HUDEP-2 (cell line): Measurements from ENCODE around the gene COL2A1.

Experiments used
- DNase-seq, 76 experiments: peaks; one replicate each; lab custom pipeline; 2025; ENCODE audit not compliant: unreplicated experiment in 76 of 76; lab: John Stamatoyannopoulos, UW

The COL2A1 gene

DNA sequence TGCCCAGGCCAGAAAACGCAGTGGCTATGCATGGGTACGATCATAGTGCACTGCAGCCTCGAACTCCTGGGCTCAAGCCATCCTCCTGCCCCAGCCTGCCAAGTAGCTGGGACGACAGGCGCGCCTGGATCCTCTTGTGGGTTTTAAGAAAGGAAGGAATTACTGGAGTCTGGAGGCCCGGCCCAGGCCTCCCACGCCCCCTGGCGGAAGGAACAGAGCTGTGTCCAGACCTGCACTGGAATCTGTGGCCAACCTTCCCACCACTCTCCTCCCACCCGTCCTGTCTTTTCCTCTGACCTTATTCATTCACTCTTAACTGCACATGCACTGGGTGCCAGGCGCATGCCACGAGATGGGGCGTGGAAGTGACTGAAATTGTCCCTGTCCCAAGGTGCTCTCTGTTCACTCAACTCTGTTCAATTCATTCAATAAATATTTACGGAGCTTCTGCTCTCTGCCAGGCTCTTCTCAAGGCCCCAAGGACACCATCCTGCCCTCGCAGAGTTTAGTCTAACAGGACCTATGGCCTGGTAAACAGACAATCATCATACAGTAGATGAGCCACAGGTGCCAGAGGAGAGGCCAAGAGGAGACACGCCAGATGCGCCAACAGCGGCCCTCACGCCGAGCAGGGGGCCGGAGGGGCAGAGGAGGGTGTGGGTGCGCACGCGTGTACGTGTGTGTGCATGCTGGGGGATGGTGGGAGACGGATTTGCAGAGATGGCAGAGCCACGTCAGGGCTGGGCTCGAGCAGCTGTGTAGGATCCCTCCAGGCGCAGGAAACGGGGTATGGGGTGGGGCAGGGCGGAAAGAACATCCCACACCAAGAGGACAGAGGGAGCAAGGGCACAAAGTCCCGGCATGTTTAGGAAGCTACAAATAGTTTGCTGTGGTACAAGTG lies 54.6 kb downstream of the COL2A1 start:
- peak in 54 of 76 experiments; percentile 6 to 63 (median 36) for DNase-seq

DNA sequence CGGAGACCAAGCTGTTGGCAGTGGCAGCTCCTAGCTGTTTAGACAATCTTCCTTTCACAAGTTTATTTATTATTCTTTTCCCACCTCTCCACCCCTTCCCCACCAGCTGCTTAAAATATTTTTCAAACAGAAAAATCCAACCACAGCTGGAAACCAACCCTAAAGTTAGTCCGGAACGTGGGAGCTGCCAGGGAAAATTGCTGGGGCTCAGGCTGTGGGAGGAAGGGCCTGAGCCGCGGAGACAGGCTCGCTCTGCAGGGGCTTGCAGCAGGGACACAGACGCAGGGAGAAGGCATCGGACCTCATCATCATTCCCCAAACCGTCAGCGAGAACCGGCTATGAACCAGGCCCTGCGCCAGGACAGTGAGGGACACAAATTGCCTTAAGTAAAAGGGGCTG lies 56.9 kb downstream of the COL2A1 start:
- DNase-seq, result no peak

DNA sequence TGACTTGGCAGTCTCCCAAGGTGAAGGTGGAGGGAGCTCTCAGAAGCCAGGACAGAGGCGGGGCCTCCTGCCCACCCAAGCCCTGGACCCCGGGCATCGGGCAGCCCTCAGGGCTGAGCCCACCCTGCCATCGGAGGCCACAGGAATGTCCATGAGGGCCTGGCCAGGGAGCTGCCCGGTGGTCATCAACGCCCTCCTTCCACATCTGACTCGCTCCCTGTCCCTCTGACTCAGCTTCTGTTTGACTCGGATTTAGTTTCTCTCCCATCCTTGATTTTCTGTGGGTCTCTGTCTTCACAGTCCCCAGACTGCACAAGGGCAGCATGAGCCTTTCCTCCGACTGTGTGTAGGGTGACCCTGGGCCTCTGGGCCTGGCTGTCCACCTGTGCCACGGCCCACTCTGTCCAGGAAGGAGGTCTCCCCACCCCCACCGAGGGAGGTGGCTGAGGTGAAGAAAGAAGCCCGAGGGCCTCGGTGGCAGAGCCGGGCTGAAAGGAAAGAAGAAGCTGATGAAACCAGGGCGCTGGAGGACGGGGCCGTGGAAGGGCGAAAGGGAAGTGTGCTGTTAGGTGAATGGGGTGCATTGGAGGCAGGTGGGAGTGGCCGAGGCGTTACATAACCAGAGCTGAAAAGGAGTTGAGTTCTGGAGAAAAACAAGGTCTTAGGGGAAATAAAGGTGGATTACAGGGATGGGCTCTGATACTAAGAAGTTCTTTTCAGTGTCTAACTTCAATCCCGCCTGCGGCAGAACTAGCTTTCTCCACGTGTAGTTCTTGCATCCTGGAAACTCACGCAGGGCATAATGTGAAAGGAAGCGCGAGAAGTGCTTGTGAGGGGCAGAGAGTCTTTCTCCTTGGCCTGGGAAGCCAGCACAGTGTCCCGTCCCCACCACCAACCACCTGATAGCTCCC lies 57.6 kb downstream of the COL2A1 start:
- DNase-seq, result peak in 1 of 76 experiments; percentile 13

DNA sequence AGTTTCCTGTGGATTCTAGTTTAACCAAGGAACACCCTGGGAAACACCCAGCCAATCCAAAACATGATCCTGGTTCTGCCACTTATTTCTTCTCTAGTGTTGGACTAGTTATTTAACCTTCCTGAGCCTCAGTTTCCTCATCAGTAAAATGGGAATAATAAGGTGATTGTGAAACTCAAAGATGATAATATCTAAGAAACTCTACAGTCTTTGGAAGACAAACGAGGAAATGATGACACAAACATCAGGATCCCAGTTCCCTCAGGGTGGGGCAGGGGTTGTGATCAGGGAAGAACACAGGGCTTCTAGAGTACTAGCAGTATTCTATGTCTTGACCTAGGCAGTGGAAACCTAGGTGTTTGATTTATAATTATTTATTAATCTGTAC lies 58.9 kb downstream of the COL2A1 start:
- no peak for DNase-seq

DNA sequence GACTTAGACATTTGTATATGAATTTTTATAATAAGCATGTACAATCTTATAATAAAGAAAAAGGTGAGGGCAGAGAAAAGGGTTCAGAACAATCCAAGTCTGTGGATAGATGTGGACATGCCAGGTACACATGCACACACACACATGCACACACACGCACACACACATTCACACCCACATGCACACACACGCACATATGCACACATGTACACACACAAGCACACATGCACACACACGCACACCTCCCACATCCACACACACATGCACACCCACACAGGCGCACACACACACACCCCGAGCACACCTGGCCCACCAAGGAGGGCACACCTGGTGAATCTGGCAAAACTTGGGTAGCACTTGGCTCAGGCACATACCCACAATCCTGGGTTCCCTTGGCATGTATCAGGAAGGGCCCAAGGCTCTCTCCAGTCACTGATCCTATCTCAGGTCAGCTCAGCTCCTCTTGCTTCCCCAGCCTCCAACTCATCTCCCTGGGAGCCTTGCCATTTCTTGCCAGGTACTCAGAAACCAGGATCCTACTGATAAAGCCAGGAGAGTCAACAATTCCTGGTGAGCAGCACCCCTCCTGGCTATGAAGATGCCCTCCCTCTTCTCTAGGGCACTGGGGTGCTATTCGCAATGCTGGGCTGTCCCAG lies 59.5 kb downstream of the COL2A1 start:
- DNase-seq, result no peak

DNA sequence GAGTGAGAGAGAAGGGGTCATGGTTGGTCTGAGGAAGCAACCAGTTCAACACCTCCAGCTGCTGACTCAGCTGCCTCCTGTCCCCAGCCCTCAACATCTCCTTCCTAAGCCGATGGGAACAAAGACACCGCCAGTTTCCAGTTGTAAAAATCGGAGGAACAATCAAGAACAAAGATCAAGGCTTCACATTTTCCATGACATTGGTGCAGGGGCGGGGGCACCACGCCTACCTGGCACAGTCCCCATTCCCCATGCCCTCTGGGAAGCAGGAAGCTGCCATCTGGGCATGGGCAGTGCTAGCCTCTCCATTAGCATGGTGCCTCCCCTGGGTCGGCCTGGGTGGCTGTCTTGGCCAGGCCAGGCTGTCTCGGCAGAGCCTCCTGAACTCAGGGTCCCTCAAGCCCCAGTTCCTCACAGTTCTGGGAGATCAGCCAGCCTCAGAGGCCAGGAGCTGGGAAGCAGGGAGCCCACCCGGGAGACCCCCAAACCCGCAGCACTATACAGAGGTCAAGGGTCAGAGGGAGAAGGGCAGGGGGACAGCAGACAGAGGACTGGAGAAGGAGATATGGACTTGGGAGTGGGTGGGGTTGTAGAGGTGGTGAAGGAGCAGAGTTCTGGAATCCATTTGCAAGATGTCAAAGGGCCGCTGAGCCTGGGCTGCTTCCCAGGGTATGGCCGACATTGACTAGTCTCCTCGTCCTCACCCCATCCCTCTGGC lies 60.5 kb downstream of the COL2A1 start:
- DNase-seq, result peak in 8 of 76 experiments; percentile 3 to 30 (median 16)

DNA sequence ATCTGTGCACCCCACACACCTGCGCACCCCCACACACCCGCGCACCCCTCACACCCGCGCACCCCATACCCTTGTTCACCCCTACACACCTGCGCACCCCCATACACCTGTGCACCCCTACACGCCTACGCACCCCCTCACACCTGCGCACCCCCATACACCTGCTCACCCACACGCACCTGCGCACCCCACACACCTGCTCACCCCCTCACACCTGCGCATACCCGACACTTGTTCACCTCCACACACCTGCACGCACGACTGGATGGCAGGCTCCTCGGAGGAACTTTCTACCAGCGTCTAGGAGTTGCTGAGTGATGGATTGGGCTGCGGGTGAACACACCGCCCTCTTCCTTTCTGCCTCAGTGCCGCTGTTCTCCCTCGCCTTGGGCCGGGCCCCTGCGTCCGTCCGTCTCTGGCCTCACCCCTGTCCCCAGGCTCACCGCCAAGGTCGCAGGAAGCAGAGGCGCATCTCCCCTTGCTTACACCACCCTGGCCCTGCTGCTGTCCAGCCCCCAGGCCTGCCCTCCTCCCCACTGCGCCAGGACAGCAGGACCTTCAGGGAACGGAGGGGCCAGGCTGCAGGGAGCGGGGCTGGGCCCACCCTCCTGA lies 61.6 kb downstream of the COL2A1 start:
- DNase-seq, result no peak

DNA sequence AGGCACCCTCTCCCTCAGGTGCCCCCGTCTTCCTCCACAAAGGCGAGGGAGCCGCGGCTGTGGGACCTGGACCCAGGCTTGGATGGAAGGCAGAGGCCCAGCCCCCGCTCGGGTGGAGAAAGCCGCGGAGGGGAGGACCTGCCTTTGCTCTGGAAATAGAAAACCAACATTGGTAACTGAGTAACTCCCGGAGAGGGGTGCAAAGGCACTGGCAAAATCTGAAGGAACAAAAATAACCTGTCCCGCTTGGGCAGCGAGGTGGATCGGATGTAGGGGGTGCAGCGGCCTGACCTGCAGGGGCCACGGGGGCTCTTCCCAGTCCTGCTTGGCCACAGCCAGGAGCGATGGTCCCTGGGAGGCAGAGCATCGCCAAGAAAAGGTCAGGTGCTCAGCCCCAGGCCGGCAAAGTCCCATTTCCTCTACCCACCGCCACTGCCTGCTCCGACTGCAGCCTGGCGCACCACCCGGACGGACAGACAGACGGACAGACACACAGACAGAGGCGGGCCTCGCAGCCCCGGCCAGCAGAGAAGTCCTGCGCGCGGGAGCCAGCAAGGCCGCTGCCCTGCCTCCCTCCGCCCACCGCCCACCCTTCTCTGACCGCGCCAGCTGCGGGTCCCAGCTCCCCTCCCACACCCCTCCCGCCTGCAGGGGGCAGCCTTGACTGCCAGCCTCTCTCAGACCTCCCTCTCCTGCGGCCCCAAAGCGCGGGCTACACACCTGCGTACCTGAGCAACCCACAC lies 62.2 kb downstream of the COL2A1 start:
- DNase-seq, result peak in 8 of 76 experiments; percentile 3 to 27 (median 7)

DNA sequence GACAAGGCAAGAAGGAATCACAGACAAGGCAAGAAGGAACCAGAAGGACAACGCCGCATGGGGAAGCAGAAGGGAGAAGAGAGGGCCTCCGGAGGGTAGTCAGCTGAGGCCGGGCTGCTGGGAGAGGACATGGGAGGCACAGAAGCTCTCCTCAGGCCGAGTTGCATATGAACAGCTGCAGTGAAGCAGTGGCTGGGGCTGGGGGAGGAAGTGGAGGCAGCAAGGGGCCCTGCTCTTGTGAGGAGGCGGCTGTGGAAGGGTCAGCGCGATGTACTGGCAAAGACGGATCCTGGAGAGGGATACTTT lies 62.8 kb downstream of the COL2A1 start:
- DNase-seq, result no peak

DNA sequence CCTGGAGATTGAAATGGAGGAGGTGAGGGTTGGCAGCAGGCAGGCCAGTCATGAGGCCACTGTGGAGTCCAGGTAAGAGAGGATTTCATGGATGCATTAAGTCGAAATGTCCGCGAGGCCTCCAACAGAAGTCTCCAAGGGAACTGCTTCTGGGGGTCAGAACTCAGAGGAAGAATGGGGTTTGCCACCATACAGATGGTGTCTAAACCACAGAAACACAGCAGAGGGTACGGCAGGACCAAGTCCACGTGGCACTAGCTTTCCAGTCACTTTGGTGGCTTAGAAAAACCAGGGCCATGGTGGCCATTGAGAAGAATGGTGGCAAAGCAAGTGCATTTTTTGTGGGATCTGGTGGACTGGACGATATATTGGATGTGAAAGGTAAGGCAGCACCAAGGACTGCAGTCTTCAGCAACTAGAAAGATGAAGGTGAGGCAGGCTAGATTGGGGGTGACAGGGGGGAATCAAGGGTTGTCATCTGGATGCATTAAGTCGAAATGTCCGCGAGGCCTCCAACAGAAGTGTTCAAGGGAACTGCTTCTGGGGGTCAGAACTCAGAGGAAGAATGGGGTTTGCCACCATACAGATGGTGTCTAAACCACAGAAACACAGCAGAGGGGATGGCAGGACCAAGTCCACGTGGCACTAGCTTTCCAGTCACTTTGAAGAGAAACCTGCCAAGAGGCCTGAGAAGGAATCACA lies 63.4 kb downstream of the COL2A1 start:
- DNase-seq, result no peak

DNA sequence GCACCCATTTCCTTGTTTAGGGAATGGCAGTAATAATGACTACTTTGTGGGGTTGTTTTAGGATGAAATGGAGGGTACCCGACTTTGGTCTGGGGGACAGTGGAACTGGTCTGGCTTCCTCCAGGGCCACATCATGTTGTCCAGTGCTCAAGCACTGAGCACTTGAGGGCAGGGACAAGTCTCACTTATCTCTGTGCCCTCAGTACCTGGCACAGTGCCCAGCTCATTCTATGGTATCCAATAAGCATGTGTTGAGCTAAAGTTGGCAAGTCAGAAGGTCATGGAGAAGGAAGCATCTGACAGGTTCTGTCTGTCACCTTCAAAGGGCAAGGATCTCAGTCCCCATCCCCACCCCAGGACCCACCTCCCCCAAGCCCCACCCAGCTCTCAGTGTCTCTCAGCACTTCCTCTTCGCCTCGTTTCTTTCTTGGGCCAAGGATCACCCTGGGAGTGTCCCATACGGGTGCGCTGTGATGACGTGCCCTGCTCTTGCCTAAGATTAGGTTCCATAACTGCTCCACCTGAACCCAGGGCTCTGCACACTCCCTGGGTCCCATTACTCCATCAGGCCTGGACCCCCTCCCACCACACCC lies 65.2 kb downstream of the COL2A1 start:
- peak in 73 of 76 experiments; percentile 13 to 82 (median 67) for DNase-seq

DNA sequence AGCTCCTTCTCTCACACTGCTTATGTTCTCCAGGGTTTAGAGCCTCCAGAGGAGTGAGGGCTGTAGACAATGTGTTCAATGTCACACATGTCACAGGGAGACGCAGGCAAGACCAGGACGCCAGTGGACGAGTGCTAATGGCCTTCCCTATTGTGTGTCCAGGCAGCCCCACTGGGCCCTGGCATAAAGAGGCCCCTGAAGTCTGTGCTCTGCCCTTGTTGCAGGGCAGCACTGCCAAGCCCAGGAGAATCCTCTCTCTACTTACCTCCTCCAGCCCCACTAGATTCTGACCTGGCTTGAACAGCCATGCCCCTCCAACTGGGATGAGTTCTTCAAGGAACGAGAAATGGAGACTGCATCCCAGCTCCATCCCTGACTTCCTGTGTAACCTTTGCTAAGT lies 65.7 kb downstream of the COL2A1 start:
- DNase-seq, result no peak

DNA sequence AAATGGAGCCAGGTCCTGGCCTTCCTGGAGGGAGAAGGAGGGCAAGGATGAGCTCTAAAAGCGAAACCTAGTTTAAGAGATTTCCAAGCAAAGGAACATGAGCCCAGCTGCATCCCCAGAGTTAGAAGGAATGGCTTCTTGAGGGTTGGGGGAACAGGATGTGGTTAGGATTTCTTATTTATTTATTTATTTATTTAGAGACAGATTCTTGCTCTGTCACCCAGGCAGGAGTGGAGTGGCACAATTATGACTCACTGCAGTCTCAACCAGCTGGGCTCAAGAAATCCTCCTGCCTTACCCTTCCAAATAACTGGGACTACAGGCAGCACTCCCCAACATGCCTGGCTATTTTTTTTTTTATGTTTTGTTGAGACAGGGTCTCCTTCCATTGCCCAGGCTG lies 66.2 kb downstream of the COL2A1 start:
- no peak for DNase-seq

DNA sequence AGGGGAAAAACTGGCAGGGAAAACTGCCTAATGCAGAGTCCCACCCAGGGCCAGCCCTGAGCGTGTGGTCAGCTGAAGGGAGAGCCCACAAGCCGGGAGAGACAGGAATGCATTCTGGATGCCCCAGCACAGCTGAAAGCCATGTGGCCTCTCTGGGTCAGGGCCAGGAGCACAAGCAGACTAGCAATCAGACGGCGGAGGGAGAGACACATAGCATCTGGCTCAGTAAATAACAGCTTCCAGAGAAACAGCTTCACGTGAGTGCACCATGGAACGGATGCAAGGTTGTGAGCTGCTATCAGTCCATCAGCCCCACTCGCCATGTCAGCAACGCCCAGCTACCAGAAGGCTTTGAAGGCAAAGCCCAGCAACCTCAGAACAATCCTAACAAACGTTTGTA lies 69.1 kb downstream of the COL2A1 start:
- peak in 23 of 76 experiments; percentile 4 to 69 (median 18) for DNase-seq

DNA sequence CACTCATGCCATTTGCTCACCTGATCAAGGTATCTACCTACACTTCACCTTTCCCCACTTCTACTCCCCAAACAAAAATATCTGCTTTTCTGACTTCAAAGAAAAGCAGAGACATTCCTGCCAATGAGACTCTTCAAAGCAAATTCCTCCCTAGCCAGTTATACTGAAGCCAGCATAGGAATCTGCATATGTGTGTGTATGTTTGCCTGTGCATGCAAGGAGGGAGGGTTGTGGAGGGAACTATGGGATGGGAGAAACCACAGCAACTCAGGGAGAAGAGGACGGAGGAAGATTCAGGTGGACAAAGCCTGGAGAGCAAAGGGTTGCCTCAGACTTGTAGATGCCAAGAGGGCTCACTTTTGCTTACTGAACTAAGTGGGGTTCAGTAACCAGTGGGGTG lies 73.1 kb downstream of the COL2A1 start:
- DNase-seq, result no peak

DNA sequence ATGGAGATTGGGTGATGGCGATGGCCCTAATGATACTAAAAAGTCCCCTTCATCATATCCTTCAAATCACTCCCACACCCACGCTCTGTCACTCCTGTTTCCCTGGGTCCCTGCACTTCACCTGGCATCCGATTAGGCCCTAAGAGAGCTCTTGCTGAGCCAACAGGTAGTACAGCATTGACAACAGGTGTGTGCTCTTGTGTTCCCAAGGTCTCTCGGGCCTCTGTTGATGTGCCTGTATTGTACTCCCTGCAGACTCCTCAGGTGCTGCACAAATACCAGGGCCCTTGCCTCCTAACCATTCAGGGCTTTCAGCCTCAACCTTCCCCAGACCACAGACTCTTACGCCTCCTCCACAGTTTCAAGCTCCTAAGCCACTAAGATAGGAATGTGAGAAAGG lies 73.6 kb downstream of the COL2A1 start:
- DNase-seq, result no peak

DNA sequence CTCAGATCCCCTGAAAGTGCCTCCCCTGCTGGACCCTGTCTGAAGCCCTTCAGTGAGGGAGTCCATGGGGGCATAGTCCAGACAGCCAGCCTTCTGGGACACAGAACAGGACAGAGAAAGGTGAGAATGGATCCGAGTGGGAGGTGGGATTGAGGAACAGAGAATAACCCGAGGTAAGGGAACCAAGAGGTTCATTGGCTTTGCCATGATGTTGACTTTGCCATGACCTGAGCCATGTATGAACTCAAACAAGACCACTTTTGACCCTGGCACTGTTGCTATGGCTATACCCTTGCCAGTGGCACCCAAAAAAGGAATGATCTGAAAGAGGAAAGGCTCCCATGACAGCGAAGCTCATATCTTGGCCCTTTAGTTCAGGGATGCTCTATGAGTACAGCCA lies 76.9 kb downstream of the COL2A1 start:
- DNase-seq, result no peak
